Epithelial cell of umbilical artery (primary cell): ENCODE measurements around the gene RAVER1. TPM values are rescaled to one million over a fixed set of nuclear protein-coding genes. Genes with fewer than 3 reads are reported as not detected.

Experiments used
- total RNA-seq: library from RNA; depleted of rRNA; stranded (reverse); fragments of >200 nt; gene quantifications from 2 replicates; pipeline ENCODE4 v1.2.3, GENCODE V29; 2014

Gene RAVER1
- total RNA-seq, result 7.1 and 7.4 TPM in 2 replicates

GRCh38 chr19:10332965-10333757 is at the start of gene RAVER1:
RAVER1 (minus strand) TSS chr19:10333529; CDS start chr19:10333507, 22 bp downstream.

DNA sequence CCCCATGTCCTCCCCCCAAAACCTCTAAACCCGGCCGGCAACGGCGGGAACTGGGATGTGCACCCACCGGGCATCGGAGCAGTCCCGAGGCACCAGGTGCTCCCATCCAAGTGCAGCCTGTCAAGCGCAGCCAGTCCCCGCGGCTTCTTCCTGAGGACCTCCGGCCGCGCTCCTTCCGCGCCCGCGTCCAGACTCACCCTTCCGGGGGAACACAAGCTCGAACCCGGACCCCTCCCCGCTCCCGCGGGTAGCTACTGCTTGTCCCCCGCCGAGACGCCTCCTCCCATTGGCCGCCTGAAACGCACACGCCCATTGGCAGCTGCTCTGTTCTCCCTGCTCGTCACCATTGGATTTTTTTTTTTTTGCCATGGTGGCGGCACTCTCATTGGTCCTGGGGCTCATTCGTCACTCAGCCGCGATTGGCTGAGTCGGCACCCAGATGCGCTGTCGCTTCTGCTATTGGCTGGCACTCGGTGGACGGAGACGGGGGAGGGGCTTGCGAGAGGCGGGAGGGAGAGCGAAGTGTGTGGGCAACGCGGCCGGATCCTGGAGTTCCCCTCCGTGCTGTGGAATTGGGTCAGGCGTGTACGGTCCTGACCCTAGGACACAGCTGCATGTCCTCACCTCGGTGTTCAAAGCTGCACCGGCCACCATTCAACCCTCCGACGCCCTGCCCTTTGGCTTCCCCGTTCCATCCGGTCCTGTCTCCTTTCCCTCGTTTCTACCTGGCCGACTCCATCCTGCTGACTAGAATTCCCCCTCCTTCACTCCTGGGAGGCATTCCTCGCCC is 47.2 kb upstream of the RAVER1 start, which contains the start of gene TYK2:
Gene TYK2, minus strand, starts transcription at position 260 of the 790 bp plus-strand sequence. CDS start 2,166 bp downstream, outside the sequence.

GRCh38 chr19:10339380-10339960 is 6.1 kb upstream of the RAVER1 start, which contains the start of gene ICAM3:
ICAM3 (minus strand) TSS chr19:10339624; CDS start chr19:10339614, 10 bp downstream.

GRCh38 chr19:10315335-10316214 is 17.8 kb downstream of the RAVER1 start, which contains the start of gene FDX2:
FDX2 (minus strand) TSS chr19:10316015; CDS start chr19:10315996, 19 bp downstream.

GRCh38 chr19:10309423-10309822 is 23.9 kb downstream of the RAVER1 start, which contains the start of gene ZGLP1:
ZGLP1 (minus strand) TSS chr19:10309815.

DNA sequence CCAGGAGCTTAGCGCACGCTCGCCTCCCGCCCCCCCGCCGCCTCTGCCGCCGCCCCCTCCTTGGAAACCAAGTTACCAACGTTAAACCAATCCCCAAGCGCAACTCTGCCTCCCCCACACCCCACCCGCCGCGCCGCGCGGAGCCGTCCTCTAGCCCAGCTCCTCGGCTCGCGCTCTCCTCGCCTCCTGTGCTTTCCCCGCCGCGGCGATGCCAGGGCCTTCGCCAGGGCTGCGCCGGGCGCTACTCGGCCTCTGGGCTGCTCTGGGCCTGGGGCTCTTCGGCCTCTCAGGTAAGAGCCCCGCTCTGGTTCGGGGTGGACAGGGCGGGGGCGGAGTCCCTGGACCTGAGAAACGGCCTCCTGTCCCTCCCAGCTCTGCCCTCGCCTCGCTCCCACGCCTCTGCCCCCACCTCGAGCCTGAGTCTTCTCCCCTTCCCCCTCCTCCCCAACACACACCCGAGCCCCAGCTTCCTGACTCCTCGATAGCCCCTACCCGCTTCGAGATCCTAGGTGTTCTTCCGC is 43.4 kb downstream of the RAVER1 start, which contains the start of gene ICAM5:
Gene ICAM5, plus strand, starts transcription at position 117 of the 521 bp plus-strand sequence. Its CDS starts 92 bp downstream, at position 209.

DNA sequence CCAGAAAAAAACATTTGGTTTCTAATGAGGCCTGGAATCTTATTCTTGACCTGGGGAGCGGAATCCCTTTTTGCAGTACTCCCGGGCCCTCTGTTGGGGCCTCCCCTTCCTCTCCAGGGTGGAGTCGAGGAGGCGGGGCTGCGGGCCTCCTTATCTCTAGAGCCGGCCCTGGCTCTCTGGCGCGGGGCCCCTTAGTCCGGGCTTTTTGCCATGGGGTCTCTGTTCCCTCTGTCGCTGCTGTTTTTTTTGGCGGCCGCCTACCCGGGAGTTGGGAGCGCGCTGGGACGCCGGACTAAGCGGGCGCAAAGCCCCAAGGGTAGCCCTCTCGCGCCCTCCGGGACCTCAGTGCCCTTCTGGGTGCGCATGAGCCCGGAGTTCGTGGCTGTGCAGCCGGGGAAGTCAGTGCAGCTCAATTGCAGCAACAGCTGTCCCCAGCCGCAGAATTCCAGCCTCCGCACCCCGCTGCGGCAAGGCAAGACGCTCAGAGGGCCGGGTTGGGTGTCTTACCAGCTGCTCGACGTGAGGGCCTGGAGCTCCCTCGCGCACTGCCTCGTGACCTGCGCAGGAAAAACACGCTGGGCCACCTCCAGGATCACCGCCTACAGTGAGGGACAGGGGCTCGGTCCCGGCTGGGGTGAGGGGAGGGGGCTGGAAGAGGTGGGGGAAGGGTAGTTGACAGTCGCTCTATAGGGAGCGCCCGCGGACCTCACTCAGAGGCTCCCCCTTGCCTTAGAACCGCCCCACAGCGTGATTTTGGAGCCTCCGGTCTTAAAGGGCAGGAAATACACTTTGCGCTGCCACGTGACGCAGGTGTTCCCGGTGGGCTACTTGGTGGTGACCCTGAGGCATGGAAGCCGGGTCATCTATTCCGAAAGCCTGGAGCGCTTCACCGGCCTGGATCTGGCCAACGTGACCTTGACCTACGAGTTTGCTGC is 46.3 kb downstream of the RAVER1 start, which contains the start of gene ICAM4:
Gene ICAM4, plus strand, starts transcription at position 153 of the 935 bp plus-strand sequence. Its CDS starts 58 bp downstream, at position 211.

DNA sequence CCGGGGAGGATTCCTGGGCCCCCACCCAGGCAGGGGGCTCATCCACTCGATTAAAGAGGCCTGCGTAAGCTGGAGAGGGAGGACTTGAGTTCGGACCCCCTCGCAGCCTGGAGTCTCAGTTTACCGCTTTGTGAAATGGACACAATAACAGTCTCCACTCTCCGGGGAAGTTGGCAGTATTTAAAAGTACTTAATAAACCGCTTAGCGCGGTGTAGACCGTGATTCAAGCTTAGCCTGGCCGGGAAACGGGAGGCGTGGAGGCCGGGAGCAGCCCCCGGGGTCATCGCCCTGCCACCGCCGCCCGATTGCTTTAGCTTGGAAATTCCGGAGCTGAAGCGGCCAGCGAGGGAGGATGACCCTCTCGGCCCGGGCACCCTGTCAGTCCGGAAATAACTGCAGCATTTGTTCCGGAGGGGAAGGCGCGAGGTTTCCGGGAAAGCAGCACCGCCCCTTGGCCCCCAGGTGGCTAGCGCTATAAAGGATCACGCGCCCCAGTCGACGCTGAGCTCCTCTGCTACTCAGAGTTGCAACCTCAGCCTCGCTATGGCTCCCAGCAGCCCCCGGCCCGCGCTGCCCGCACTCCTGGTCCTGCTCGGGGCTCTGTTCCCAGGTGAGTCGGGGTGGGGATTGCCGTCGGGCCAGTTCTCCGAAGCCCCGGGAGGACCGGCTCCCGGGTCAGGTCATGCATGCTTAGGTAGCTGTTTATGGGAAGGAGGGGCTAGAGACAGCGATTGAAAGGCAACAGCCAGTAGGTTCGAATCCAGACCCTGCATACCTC is 62.5 kb downstream of the RAVER1 start, which contains the start of gene ICAM1:
Gene ICAM1, plus strand, starts transcription at position 505 of the 779 bp plus-strand sequence. Its CDS starts 40 bp downstream, at position 545.

Other genes with a start within 250 kb of the RAVER1 start
- gene SHFL, start 247.2 kb downstream of the RAVER1 start, total RNA-seq, result 15.9 and 45.0 TPM in 2 replicates
- under 0.01 TPM in 1 of 2 replicates, not detected in the other for gene ANGPTL6, start 230.9 kb downstream of the RAVER1 start, total RNA-seq
- gene PPAN, start 227.2 kb downstream of the RAVER1 start, total RNA-seq, result 35.7 and 43.9 TPM in 2 replicates
- 2.0 and 2.9 TPM in 2 replicates for gene P2RY11, start 221.8 kb downstream of the RAVER1 start, total RNA-seq
- gene EIF3G, start 213.6 kb downstream of the RAVER1 start, total RNA-seq, result 354 and 514 TPM in 2 replicates
- gene DNMT1, start 138.6 kb downstream of the RAVER1 start, total RNA-seq, result 33.7 and 39.3 TPM in 2 replicates
- 0.61 and 0.65 TPM in 2 replicates for gene S1PR2, start 102.2 kb downstream of the RAVER1 start, total RNA-seq
- gene MRPL4, start 81.3 kb downstream of the RAVER1 start, total RNA-seq, result 22.0 and 29.9 TPM in 2 replicates
- gene ICAM1, start 62.4 kb downstream of the RAVER1 start, total RNA-seq, result 7.1 and 22.9 TPM in 2 replicates
- 0.65 and 1.4 TPM in 2 replicates for gene ICAM4, start 46.6 kb downstream of the RAVER1 start, total RNA-seq
- under 0.01 and 0.76 TPM in 2 replicates for gene ICAM5, start 43.6 kb downstream of the RAVER1 start, total RNA-seq
- gene ZGLP1, start 23.7 kb downstream of the RAVER1 start, total RNA-seq, result under 0.01 and 0.15 TPM in 2 replicates
- gene FDX2, start 17.5 kb downstream of the RAVER1 start, total RNA-seq, result 11.0 and 15.7 TPM in 2 replicates
- 11.7 and 16.6 TPM in 2 replicates for gene ICAM3, start 6.1 kb upstream of the RAVER1 start, total RNA-seq
- 59.1 and 82.8 TPM in 2 replicates for gene TYK2, start 47.0 kb upstream of the RAVER1 start, total RNA-seq
- 309 and 362 TPM in 2 replicates for gene CDC37, start 70.0 kb upstream of the RAVER1 start, total RNA-seq
- 1.6 and 1.7 TPM in 2 replicates for gene PDE4A, start 87.0 kb upstream of the RAVER1 start, total RNA-seq
- 76.0 and 78.3 TPM in 2 replicates for gene KEAP1, start 169.8 kb upstream of the RAVER1 start, total RNA-seq
- under 0.01 TPM in 1 of 2 replicates, not detected in the other for gene S1PR5, start 183.9 kb upstream of the RAVER1 start, total RNA-seq
- gene ATG4D, start 210.4 kb upstream of the RAVER1 start, total RNA-seq, result 12.9 and 14.0 TPM in 2 replicates
- gene KRI1, start 232.5 kb upstream of the RAVER1 start, total RNA-seq, result 8.4 and 12.8 TPM in 2 replicates
- gene CDKN2D, start 235.4 kb upstream of the RAVER1 start, total RNA-seq, result 5.9 and 7.1 TPM in 2 replicates